Caco-2 (cell line): ENCODE data around the gene AQP12A. TPM values are rescaled to one million over a fixed set of nuclear protein-coding genes. Genes with fewer than 3 reads are reported as not detected.

ENCODE experiments used
- BruUV-seq: library from RNA; stranded (reverse); fragments of 400-500 nt; replicated peaks from 2 replicates; lab custom pipeline; 2021; lab: Mats Ljungman, UMichigan
- CTCF ChIA-PET: fragments of 300-600 bp; sonication (Branson Sonifier 250); formaldehyde crosslinking; loops from one replicate; lab custom pipeline; 2022; ENCODE audit warnings: antibody characterized with exemption; lab: Charles Lee
- POLR2A ChIA-PET: fragments of 300-600 bp; sonication (Branson Sonifier 250); formaldehyde crosslinking; loops from one replicate; lab custom pipeline; 2022; ENCODE audit warnings: antibody characterized with exemption; lab: Charles Lee
- DNase-seq, 2 experiments: peaks; one replicate each; pipeline versions ENCODE4 v3.0.0 to v3.0.0-alpha.2; 2020 to 2022
- H3K27me3 ChIP-seq: replicated peaks from 2 replicates; pipeline ENCODE4 v1.6.0; 2011; ENCODE audit warnings: low read length; ENCODE audit not compliant: control insufficient read depth, insufficient read depth
- H3K36me3 ChIP-seq: 2 replicates; pipeline ENCODE4 v1.5.1; 2011; ENCODE audit warnings: low read length; ENCODE audit not compliant: control insufficient read depth, insufficient read depth
- H3K4me1 ChIP-seq: fragments of 250-450 bp; sonication (Bioruptor Pico); 2 replicates; pipeline ENCODE4 v1.5.1; 2020; ENCODE audit warnings: mild to moderate bottlenecking
- H3K4me3 ChIP-seq: 2 replicates; pipeline ENCODE4 v1.5.1; 2011; ENCODE audit warnings: low read depth, mild to moderate bottlenecking, control low read depth, low read length
- H3K9me3 ChIP-seq: fragments of 250-450 bp; sonication (Bioruptor Pico); 2 replicates; pipeline ENCODE4 v1.5.1; 2020; ENCODE audit warnings: mild to moderate bottlenecking, moderate library complexity
- H3K27ac Mint-ChIP-seq: one replicate; pipeline ENCODE4 v1.8.0; 2022; ENCODE audit warnings: mixed read lengths; ENCODE audit not compliant: unreplicated experiment
- H3K27me3 Mint-ChIP-seq: one replicate; pipeline ENCODE4 v1.8.0; 2022; ENCODE audit warnings: mixed read lengths; ENCODE audit not compliant: insufficient read depth, unreplicated experiment
- H3K36me3 Mint-ChIP-seq: one replicate; pipeline ENCODE4 v1.8.0; 2022; ENCODE audit warnings: mild to moderate bottlenecking, mixed read lengths; ENCODE audit not compliant: insufficient read depth, unreplicated experiment
- H3K4me1 Mint-ChIP-seq: one replicate; pipeline ENCODE4 v1.8.0; 2022; ENCODE audit warnings: low read depth, mixed read lengths; ENCODE audit not compliant: unreplicated experiment
- H3K4me3 Mint-ChIP-seq: one replicate; pipeline ENCODE4 v1.8.0; 2022; ENCODE audit warnings: mild to moderate bottlenecking, moderate library complexity, mixed read lengths; ENCODE audit not compliant: unreplicated experiment
- H3K9me3 Mint-ChIP-seq: one replicate; pipeline ENCODE4 v1.8.0; 2022; ENCODE audit warnings: mixed read lengths; ENCODE audit not compliant: unreplicated experiment
- CTCF ChIP-seq, 2 experiments: fragments of 200-600 bp in 1 of 2; IDR thresholded peaks; 1 replicate in 1 of 2; 2 replicates in 1 of 2; pipeline versions ENCODE4 v1.5.1 to v1.8.0; 2011 to 2022; ENCODE audit warnings: antibody characterized with exemption in 1 of 2, control low read depth in 1 of 2, inconsistent platforms in 1 of 2, low read depth in 1 of 2, low read length in 1 of 2, mild to moderate bottlenecking in 1 of 2, moderate library complexity in 1 of 2; ENCODE audit not compliant: insufficient read depth in 1 of 2, severe bottlenecking in 1 of 2, unreplicated experiment in 1 of 2
- intact Hi-C: fragments of 100-400 bp; cut with micrococcal nuclease; formaldehyde crosslinking; loops from one replicate; pipeline ENCODE4 v1.10.0; 2022; ENCODE audit not compliant: unreplicated experiment
- total RNA-seq: library from RNA; stranded (reverse); gene quantifications from 2 replicates; pipeline ENCODE4 v1.2.3, GENCODE V29; 2022

Gene AQP12A
- total RNA-seq, 1 experiment from 2014 or later: not detected

DNA sequence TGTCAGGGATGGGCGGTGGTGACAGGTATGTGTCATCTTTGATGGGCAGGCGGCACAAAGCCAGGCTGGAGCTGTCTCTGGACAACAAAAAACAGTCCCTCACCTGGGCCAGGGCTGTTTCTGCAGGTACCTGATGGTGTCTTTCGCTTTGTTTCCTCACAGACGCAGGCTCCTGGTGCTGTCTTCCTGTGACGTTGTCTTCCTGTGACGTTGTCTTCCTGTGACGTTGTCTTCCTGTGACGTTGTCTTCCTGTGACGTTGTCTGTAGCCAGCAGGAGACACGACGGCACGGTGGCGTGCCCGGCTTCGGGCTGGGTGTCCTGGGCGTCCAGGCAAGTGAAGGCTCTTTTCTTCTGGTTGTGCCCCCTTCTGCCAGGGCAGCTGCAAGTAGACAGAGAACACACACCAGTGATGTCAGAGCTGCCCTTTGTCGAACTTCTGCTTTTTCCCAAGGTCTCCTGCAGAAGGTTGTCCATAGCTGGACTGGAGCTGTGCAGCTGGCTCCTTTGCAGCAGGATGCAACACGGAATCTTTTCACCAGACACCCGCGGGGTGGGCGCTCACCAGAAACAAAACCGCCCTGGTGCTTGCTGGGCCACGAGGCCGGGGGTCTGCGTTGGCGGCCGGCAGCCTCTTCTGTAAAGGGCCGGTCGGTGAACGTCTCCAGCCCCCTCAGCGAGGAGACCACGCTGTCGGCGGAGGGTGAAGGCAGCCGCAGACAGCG lies 45.3 kb upstream of the AQP12A start:
- TF ChIP-seq CTCF (IDR thresholded peaks at IDR 0.05; ENCODE audit: insufficient read depth in 1 of 2, low read depth in 1 of 2, low read length in 1 of 2, severe bottlenecking in 1 of 2, unreplicated experiment in 1 of 2): no peak
- H3K27ac Mint-ChIP-seq: no peak overlapping the region
- POLR2A ChIA-PET: no interaction called here

DNA sequence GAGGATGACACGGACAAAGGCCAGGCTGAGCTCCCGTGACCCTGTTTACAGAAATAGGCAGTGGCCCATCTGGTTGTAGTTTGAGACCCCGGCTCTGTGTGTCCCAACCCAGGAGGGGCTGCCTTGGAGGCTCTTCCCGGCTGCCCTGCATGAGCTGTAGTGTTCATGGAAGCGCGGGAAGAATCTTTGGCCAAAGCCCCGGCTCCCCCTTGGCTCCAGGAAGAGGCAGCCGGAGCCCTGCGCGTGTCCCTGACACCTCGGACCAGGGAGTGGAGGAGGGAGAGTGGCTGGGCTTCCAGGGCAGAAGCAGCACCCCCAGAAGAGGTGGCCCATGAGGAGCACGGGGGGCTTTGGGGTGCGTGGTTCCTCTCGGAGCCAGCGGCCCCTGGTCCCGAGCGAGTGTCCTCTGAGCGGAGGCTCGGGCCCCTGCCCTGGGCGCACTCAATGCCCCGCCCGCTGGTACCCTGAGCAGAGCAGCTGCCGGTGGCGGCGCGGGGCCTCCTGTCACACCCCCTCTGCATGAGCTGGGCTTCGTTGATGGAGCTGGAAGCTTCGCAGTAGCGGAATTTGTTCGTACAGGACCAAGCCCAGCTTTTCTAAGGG lies 44.7 kb upstream of the AQP12A start:
- H3K27me3 Mint-ChIP-seq: peaks cover 6% of the 10 kb centered on the region
- CTCF ChIA-PET: no interaction called here
- intact Hi-C loops: loop anchor here (10.0 kb wide), 1 partner anchor 58 kb away; no protein-coding TSS in a partner anchor
- Histone ChIP-seq H3K9me3 (no peaks in the 10 kb centered on the region), H3K36me3 (no peaks in the 10 kb centered on the region), H3K4me3 (no peak overlapping the region), H3K27me3 (no peaks in the 10 kb centered on the region), H3K4me1 (no peaks in the 10 kb centered on the region)
- no peak overlapping the region for H3K4me3 Mint-ChIP-seq
- no peak for TF ChIP-seq CTCF (IDR thresholded peaks at IDR 0.05; ENCODE audit: insufficient read depth in 1 of 2, low read depth in 1 of 2, low read length in 1 of 2, severe bottlenecking in 1 of 2, unreplicated experiment in 1 of 2)
- no peak for DNase-seq
- no TSS peak for BruUV-seq
- POLR2A ChIA-PET: no interaction called here
- H3K27ac Mint-ChIP-seq: no peak overlapping the region
- no peaks in the 10 kb centered on the region for H3K9me3 Mint-ChIP-seq
- no peaks in the 10 kb centered on the region for H3K4me1 Mint-ChIP-seq
- no peaks in the 10 kb centered on the region for H3K36me3 Mint-ChIP-seq

More for the DNA sequence above, 45.3 kb upstream of the AQP12A start:
- intact Hi-C loops: loop anchor here (10.0 kb wide), 1 partner anchor 58 kb away; no protein-coding TSS in a partner anchor
- CTCF ChIA-PET: no interaction called here
- H3K4me1 Mint-ChIP-seq: no peaks in the 10 kb centered on the region
- BruUV-seq: no TSS peak
- Histone ChIP-seq H3K4me1 (no peaks in the 10 kb centered on the region), H3K9me3 (no peaks in the 10 kb centered on the region), H3K27me3 (no peaks in the 10 kb centered on the region), H3K4me3 (no peak overlapping the region), H3K36me3 (no peaks in the 10 kb centered on the region)
- no peak overlapping the region for H3K4me3 Mint-ChIP-seq
- H3K36me3 Mint-ChIP-seq: no peaks in the 10 kb centered on the region
- H3K27me3 Mint-ChIP-seq: peaks cover 6% of the 10 kb centered on the region
- no peaks in the 10 kb centered on the region for H3K9me3 Mint-ChIP-seq
- DNase-seq: no peak

DNA sequence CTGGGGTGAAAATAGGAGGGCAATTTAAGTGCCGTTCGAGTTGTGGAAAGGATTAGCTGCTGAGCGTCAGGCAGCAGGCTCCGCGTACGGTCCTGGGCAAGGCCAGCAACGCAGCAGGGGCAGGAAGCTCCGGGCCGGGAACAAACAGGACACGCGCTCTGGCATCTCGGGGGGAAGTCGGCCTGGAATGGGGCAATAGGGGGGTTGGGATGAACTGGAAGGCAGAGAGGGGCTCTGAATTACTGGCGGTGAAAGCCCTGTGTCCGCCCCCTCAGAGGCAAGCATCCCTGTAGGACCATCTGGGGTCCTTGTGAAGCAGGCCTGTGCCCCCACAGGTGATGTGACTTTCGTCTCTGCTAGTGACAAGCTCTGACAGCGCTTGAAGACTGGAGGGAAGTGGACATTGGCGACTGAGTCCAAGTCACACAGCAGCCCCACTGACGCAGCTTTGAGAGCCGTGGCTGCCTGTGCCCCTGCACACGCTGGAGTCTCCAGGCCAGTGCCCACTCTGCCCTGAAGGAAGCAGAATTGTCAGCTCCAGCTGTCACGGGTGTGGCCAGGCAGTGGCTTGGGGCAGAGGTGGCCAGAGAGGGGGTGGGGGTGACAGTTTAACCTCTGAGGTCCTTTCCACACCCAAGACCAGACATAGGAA lies 44.0 kb upstream of the AQP12A start:
- intact Hi-C loops: loop anchor here (10.0 kb wide), 1 partner anchor 57 kb away; no protein-coding TSS in a partner anchor
- Histone ChIP-seq H3K9me3 (no peaks in the 10 kb centered on the region), H3K4me3 (no peak overlapping the region), H3K36me3 (no peaks in the 10 kb centered on the region), H3K4me1 (no peaks in the 10 kb centered on the region), H3K27me3 (no peaks in the 10 kb centered on the region)
- CTCF ChIA-PET: interaction anchor here (0.5 kb wide), 1 partner anchor 151 kb away, joined by 3 read pairs; no protein-coding TSS in a partner anchor
- no peak for DNase-seq
- POLR2A ChIA-PET: no interaction called here
- H3K27ac Mint-ChIP-seq: no peak overlapping the region
- no peak for TF ChIP-seq CTCF (IDR thresholded peaks at IDR 0.05; ENCODE audit: insufficient read depth in 1 of 2, low read depth in 1 of 2, low read length in 1 of 2, severe bottlenecking in 1 of 2, unreplicated experiment in 1 of 2)
- H3K36me3 Mint-ChIP-seq: no peaks in the 10 kb centered on the region
- no TSS peak for BruUV-seq
- no peaks in the 10 kb centered on the region for H3K9me3 Mint-ChIP-seq
- H3K4me1 Mint-ChIP-seq: no peaks in the 10 kb centered on the region
- no peak overlapping the region for H3K4me3 Mint-ChIP-seq
- H3K27me3 Mint-ChIP-seq: peaks cover 6% of the 10 kb centered on the region
